Measurements from ENCODE around the gene GIT1.

The GIT1 gene

GRCh38 chr17:29620271-29620670 is 30.8 kb upstream of the GIT1 start:
- H3K4me3 ChIP-seq (ENCODE audit: low read depth, low read length), result no peak overlapping the region
- no peak for TF ChIP-seq CTCF (IDR thresholded peaks at IDR 0.05; ENCODE audit: low read depth, low read length)

DNA sequence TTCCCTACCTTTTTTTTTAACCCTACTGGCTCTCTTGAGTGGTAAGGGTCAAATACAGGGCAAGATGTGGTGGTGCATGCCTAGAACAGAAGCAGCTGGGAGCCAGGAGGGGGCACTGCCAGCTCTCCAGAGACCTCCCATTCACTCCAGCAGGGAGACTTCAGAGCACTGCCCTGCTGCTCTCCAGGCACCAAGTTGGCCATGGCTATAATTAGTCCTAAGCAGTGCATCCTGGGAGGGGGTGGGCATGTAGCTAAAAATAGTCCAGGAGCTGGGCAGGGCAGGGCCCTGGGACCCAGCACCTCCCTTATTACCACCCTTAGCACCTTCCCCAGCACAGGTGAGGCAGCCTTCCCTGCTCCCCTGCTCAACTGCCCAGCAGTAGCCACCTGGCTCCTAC is 29.8 kb upstream of the GIT1 start:
- H3K4me3 ChIP-seq (ENCODE audit: low read depth, low read length), result no peak overlapping the region
- peak; percentile 31; the same call in 1 of the 2 replicates for TF ChIP-seq CTCF (IDR thresholded peaks at IDR 0.05; ENCODE audit: low read depth, low read length)

- no peak overlapping the region for H3K4me3 ChIP-seq (ENCODE audit: low read depth, low read length)
- TF ChIP-seq CTCF (IDR thresholded peaks at IDR 0.05; ENCODE audit: low read depth, low read length), result no peak
These were observed 29.0 kb upstream of the GIT1 start for GRCh38 chr17:29618272-29619065.

- TF ChIP-seq CTCF (IDR thresholded peaks at IDR 0.05; ENCODE audit: low read depth, low read length), result no peak; the same call in 1 of the 2 replicates
- no peak overlapping the region for H3K4me3 ChIP-seq (ENCODE audit: low read depth, low read length)
These were observed 28.2 kb upstream of the GIT1 start for GRCh38 chr17:29617481-29618271.

- H3K4me3 ChIP-seq (ENCODE audit: low read depth, low read length), result no peak overlapping the region
- peak; percentile 11; the same call in 1 of the 2 replicates for TF ChIP-seq CTCF (IDR thresholded peaks at IDR 0.05; ENCODE audit: low read depth, low read length)
These were observed 27.7 kb upstream of the GIT1 start for GRCh38 chr17:29617125-29617480.

DNA sequence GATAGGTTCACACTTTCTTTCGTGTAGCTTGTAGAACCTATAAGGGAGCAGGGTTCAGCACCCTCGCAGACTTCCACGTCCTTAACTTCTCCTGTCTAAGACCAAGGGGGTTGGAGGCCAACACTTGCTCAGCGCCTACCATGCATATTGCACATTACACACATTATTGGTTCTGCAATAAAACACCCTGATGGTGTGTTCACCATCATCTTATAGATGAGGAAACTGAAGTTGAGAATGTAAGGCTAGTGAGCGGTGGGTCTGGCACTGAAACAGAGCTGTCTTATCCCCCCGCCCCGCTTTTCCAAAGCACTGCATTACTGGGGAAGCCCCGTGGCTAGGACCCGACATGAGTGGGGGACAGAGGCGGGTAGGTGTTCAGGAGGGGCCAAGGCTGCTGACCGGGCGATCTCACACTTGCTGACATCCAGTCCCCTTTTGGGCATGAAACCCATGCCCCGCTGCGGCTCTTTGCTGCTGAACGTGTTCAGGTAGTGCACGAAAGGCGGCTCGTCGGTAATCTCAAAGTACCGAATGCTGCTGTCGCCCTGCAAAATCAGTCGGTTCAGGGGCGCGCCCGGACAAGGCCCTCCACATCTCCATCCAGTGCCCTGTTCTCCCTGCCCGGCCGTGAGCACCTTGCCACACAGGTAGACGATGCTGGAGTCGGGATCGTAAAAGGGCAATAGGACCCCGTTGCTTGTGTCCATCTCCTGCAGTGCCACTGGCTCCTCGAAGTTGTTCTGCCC is 27.0 kb upstream of the GIT1 start:
- H3K4me3 ChIP-seq (ENCODE audit: low read depth, low read length), result no peak overlapping the region
- no peak for TF ChIP-seq CTCF (IDR thresholded peaks at IDR 0.05; ENCODE audit: low read depth, low read length)

All from WI38 (cell line).